Ramos (cell line): ENCODE data around the gene BRD9.
"Not testable (repeated sequence)": the region's sequence is repeated elsewhere in the genome, so short reads cannot be mapped to it uniquely, and the experiment has no call there.

ENCODE experiments used
- in situ Hi-C: fragments of 300-500 bp; cut with MboI; formaldehyde crosslinking; loops from one replicate; pipeline ENCODE4 v1.14.3; 2022; ENCODE audit warnings: low sequenced_read_pairs; ENCODE audit not compliant: unreplicated experiment

Gene BRD9

GRCh38 chr5:882253-883183 is 10.1 kb downstream of the BRD9 start:
- in situ Hi-C loops = no loop called here

- in situ Hi-C loops = no loop called here
Observed at GRCh38 chr5:881551-881935, 11.1 kb downstream of the BRD9 start.

GRCh38 chr5:880816-881550 is 11.6 kb downstream of the BRD9 start:
- in situ Hi-C loops = no loop called here

- in situ Hi-C loops = not testable (repeated sequence)
Observed at GRCh38 chr5:878677-879076, 13.9 kb downstream of the BRD9 start.

GRCh38 chr5:878125-878524 is 14.5 kb downstream of the BRD9 start:
- in situ Hi-C loops = no loop called here

- in situ Hi-C loops = no loop called here
Observed at GRCh38 chr5:876398-877365, 15.9 kb downstream of the BRD9 start.

- in situ Hi-C loops = no loop called here
Observed at GRCh38 chr5:875931-876330, 16.7 kb downstream of the BRD9 start.

GRCh38 chr5:873328-873727 is 19.3 kb downstream of the BRD9 start:
- in situ Hi-C loops = no loop called here

GRCh38 chr5:872301-872700 is 20.3 kb downstream of the BRD9 start:
- in situ Hi-C loops = no loop called here

- in situ Hi-C loops = no loop called here
Observed at GRCh38 chr5:871596-872298, 20.9 kb downstream of the BRD9 start.

- in situ Hi-C loops = no loop called here
Observed at GRCh38 chr5:870956-871355, 21.6 kb downstream of the BRD9 start.

GRCh38 chr5:868428-869135 is 24.0 kb downstream of the BRD9 start:
- in situ Hi-C loops = no loop called here

GRCh38 chr5:867300-867870 is 25.2 kb downstream of the BRD9 start:
- in situ Hi-C loops = no loop called here

GRCh38 chr5:865771-866170 is 26.8 kb downstream of the BRD9 start:
- in situ Hi-C loops = no loop called here

- in situ Hi-C loops = no loop called here
Observed at GRCh38 chr5:865168-865521, 27.5 kb downstream of the BRD9 start.

- in situ Hi-C loops = no loop called here
Observed at GRCh38 chr5:864492-865167, 28.0 kb downstream of the BRD9 start.

- in situ Hi-C loops = no loop called here
Observed at GRCh38 chr5:863244-863805, 29.3 kb downstream of the BRD9 start.
